SKM-1 (cell line): Measurements from ENCODE around the gene POU5F1.
A peak's percentile ranks its signal among the peaks of the same experiment; 100 is the strongest.
"Not testable (repeated sequence)": the region's sequence is repeated elsewhere in the genome, so short reads cannot be mapped to it uniquely, and the experiment has no call there.

Experiments used
- DNase-seq: peaks from one replicate; lab custom pipeline; 2025; ENCODE audit not compliant: unreplicated experiment; lab: John Stamatoyannopoulos, UW

POU5F1 gene

DNA sequence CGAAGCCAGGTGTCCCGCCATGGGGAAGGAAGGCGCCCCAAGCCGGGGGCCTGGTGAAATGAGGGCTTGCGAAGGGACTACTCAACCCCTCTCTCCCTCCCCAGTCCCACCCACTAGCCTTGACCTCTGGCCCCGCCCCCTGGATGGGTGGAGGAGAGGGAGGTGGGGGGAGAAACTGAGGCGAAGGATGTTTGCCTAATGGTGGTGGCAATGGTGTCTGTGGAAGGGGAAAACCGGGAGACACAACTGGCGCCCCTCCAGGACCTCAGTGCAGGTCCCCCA, at the start of gene POU5F1:
TSS of gene POU5F1 (minus strand) at position 83 of the 282 bp plus-strand sequence. CDS start at position 21, 62 bp downstream.
- no peak for DNase-seq

DNA sequence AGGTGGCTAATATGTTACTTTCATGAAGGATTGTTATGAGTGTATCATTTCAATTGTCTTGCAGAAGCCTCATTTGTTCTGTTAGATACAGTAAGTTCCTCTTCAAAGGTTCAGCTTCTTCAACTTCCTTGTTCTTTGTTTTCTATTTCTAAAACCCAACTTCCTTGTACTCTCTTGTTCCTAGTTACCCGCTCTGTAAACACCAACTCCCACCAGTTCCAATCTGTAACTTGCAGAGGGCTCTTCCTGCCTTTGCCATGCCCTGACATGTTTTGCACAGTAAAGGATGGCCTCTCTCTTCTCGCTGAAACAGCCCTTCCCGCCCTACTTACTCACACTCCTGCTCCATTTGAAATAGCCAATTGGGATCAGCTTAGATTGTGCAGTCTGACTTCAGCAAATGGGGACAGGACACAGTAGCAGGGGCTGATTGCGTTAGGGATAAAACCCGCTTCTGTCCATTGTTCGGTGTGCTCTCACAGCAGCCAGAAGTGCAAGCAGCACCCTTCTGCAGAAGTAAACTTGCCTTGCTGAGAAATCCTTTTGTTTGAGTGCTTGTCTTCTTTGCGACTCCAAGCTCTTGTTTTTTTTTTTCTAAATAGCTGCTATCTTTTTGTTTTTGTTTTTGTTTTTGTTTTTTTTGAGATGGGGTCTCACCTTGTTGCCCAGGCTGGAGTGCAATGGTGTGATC, 45.9 kb upstream of the POU5F1 start:
- peak; percentile 99 for DNase-seq

DNA sequence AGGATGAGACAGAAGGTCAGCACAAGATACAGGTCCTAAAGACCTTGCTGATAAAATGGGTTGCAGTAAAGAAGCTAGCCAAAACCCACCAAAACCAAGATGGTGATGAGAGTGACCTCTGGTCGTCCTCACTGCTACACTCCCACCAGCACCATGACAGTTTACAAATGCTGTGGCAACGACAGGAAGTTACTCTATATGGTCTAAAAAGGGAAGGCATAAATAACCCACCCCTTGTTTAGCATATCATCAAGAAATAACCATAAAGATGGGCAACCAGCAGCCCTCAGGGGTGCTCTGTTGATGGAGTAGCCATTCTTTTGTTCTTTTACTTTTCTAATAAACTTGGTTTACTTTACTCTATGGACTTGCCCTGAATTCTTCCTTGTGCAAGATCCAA, 44.7 kb upstream of the POU5F1 start:
- peak; percentile 90 for DNase-seq

DNA sequence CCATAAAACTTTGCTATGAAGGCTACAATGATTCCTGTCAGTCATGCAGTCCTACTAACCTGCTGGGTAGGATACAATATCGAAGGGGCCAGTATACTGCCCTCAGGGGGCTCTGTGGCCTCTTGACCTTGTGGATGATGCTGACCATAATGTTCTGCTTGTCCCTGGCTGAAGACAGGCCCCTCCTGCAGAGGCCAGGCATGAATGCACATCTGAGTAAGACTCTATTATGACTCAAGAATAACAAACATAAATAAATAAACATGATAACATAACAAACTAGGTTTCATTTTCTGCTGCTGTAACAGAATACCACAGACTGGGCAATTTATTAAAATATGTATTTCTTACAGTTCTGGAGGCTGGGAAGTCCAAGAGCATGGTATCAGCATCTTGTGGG, 44.0 kb upstream of the POU5F1 start:
- no peak for DNase-seq

DNA sequence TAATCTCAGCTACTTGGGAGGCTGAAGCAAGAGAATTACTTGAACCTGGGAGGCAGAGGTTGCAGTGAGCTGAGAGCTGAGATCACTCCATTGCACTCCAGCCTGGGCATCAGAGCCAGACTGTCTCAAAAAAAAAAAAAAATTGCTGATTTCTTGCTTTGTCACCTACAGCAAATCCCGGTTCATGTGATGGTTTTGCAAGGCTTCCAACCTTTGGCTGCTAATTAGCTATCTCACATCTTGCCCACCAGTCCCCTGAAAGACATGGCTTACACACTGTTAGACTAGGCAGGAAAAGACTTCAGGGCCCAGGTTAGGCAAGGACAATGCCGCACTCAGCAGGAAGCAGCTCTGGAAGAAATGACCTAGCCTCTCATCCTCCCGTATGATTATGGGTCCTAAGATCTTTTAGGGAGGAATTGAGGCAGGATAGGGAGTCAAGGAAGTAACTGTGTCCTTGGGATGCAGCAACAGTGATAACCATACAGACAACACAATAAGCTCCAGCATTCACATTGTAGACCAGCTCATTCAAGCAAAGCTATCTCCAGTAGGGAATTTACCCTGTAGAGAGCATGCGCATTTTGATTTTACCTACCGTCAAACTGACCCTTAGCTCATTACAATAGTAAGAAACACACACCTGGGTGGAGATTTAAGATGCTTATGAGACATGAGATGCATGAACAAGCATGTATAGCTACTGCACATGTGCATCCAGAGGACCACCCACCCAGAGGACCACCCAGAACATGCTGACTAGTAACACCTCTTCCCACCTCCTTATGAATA, 40.5 kb upstream of the POU5F1 start:
- no peak for DNase-seq

DNA sequence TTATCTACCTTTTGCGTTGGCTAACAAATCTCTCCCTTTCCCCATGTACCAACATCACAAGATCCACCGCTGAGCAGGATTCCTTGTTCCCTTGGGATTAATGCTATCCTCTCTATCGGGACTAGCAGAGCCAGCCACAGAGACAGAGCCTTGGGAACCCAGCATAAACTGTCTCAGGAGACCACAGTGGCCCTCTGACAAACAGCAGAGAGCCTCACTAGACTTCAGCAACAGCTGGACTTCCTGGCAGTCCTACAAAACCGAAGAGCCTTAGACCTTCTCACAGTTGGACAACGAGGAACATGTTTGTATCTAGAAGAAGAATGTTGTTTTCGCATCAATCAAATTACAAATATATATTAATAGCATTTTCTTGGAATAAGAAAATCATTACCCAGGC, 39.6 kb upstream of the POU5F1 start:
- no peak for DNase-seq

DNA sequence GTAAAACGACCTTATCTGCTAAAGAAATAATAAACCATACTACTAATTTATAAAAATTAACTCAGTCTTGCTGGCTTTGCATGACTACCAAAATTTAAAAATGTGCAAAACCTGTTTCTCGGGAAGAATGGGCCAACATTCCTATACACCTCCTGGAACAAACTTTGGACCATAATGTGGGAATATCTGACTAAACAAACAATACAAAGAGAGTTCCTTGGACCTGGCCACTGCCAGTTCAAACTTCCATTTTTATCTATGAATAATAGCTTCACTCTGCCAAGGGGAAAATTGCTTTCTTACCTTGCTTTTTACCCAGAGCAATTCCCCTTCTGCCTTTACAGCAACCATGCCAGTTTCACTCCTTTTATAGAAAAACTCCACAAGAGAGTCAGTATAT, 38.7 kb upstream of the POU5F1 start:
- no peak for DNase-seq

DNA sequence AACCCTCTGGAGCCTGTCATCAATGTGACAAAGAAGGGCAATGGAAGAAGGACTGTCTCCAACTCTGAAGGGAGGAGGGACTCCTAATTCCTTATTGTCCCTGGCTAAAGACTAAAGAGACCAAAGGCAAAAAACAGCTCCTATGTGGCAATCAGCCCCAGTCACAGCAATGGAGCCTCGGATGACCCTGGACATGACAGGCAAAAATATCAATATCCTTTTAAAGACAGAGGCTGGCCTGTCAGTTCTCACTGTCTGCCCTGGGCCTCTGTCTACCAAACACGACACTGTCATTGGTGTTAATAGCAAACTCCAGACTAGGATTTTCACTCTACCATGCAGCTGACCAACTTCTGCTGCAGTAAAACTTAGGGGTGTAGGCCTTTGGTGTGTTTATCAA, 38.0 kb upstream of the POU5F1 start:
- DNase-seq = no peak

DNA sequence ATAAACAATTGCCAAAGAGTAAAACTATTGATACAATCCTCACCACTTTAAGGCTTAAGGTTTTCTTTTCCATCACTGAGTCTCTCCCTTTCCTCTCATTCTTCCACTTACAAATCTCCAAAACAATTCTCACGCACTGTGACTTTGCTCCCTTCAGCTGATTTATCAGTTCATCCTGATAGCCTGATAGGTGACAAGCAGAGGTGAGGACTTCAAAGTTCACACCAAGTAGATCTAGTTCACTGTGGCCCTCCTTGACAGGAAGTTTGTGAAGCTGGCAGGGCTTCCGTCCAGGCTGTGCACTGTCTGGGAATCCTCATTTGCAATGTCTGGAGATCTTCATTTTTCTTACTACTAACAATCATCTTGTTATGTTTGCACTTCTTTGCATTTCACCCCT, 35.2 kb upstream of the POU5F1 start:
- DNase-seq = no peak

DNA sequence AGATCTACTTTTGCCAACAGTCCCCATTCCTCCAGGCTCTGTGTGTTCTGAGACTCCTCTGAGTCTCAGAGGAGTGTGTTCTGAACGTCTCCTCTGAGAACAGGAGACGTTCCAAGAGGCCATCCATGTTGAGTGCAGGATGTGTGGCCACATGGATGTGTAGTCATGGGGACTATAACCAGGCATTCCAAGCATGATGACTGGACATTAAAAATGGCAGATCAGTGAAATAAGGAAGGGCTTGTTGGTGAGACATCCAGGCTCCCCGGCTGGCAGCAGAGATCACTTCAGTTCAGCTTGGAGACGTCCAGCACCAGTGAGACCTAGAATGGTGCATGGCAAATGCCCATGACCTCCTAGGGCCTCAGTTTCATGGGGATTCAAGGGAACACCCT, 34.3 kb upstream of the POU5F1 start:
- no peak for DNase-seq

DNA sequence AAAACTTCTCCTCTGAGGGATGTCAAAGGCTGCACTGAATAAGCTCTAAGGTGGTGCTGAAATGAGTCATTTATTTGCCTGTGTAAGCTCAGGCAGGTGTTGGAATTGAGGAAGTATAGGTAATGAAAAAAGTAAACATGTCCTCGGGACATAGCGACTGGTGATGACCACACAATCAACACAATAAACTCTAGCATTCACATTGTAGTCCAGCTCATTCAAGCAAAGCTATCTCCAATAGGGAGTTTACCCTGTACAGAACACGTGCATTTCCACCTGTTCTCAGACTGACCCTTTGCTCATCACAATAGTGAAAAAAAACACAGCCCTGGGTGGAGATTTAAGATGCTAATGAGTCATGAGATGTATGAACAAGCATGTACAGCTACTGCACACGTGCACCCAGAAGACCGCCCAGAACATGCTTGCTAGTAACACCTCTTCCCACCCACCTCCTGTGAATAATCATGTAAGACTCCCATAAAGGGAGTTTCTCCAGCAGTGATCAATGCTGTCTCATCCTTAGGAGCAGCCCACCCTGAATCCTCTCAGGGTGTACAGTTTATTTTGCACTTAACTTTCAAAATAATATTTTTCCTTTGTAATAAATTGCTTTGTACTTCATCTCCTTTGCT, 33.0 kb upstream of the POU5F1 start:
- no peak for DNase-seq

DNA sequence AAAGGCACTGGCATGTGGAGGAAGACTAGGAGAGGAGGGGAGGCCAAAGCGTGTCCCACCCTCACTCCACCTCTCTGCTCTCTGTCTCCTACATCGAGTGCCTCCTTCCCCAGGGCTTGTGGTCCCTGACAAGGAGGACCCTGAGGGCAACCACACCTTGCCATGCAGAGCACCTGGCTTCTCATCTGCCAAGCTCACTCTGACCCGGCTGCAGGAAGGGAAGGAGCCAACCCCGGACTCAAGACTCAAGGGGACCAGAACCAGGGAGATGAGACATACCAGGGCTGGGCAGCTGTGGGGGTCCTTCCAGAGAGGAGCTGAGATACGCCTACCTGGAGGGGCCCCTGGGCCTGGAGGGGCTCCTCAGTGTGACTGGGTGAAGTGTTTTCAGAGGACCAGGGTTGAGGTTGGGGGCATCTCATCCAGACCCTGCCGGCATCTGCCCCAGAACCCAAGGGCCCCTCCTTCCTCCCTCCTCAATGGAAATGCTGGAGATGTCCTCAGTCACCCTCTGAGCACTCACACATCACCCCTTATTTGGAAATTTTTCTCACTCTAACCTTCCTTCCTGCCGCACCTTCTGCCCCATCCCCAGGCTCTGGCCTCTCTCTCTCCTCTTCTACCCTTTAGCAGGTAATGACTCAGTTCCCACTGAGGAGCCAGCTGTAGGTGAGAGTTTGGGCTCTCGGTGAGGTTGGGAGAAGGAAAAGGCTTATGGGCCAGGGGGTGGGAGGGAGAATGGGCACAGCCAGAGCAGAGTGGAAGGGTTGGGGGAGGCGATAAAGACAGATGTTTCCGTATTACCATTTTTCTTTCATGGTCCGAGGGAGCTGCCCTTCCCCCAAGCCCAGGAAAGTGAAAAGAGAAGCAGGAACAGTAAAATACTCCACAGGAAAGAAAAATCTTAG, 32.0 kb upstream of the POU5F1 start:
- no peak for DNase-seq

DNA sequence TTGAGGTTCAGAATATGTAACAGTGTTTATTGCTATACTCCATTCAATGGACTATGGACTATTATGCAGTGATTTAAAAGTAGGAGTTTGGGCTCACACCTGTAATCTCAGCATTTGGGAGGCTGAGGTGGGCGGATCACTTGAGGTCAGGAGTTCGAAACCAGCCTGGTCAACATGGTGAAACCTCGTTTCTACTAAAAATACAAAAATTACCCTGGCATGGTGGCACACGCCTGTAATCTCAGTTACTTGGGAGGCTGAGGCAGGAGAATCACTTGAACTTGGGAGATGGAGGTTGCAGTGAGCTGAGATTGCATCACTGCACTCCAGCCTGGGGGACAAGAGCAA, 28.6 kb upstream of the POU5F1 start:
- DNase-seq = not testable (repeated sequence)

DNA sequence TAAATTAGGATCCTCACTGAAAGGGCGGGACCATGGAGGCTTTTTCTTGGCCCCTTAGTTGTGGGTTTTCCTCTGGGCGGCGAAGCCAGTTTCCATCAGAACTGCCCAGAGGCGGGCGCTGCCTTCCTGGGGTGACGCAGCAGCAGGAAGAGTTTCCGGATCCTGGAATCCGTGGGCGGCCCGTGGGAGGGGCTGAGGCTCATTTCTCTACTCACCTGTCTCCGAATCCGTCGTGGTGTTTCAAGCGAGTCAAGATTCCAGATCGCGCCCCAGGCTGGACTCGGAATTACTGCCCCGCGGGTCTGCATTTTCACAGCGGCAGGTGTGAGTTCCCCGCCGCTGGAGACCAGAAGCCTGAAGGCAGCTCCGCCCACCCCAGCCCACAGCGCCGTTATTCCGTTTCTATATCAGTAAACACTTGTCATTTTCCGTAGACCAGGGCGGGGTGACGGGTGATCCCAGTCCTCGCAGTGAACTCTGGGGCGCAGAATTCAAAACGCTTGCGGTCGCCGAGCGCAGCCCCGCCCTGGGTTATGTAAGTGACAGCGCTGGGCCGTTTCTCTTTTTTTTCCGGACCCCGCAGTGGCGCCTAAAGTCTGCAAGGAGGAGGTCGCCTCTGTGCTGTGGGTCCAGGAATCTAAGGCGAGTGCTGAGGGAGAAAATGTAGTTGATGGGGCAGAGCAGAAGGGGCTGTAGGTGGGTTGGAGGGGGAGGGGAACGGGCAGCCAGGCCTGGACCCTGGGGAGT, 27.2 kb upstream of the POU5F1 start:
- DNase-seq = peak; percentile 40

DNA sequence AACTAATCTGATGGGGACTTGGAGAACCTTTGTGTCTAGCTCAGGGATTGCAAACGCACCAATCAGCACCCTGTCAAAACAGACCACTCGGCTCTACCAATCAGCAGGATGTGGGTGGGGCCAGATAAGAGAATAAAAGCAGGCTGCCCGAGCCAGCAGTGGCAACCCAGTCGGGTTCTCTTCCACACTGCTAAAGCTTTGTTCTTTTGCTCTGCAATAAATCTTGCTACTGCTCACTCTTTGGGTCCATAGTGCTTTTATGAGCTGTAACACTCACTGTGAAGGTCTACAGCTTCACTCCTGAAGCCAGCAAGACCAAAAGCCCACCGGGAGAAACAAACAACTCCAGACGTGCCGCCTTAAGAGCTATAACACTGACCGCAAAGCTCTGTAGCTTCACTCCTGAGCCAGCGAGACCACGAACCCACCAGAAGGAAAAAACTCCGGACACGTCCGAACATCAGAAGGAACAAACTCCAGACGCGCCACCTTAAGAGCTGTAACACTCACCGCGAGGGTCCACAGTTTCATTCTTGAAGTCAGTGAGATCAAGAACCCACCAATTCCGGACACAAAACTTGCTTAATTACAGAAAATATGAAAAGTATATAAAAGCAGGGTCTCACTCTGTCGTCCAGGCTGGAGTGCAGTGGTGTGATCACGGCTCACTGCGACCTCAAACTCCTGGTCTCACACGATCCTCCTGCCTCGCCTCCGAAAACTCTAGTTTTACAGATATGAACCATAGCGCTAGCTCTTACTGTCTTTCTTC, 26.0 kb upstream of the POU5F1 start:
- DNase-seq = not testable (repeated sequence)

DNA sequence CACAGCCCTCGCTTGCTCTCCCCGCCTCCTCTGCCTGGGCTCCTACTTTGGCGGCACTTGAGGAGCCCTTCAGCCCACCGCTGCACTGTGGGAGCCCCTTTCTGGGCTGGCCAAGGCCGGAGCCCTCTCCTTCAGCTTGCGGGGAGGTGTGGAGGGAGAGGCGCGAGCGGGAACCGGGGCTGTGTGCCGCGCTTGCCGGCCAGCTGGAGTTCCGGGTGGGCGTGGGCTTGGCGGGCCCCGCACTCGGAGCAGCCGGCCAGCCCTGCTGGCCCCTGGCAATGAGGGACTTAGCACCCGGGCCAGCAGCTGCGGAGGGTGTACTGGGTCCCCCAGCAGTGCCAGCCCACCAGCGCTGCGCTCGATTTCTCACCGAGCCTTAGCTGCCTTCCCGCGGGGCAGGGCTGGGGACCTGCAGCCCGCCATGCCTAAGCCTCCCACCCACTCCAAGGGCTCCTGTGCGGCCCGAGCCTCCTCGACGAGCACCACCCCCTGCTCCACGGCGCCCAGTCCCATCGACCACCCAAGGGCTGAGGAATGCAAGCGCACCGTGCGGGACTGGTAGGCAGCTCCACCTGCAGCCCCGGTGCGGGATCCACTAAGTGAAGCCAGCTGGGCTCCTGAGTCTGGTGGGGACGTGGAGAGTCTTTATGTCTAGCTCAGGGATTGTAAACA, 25.0 kb upstream of the POU5F1 start:
- not testable (repeated sequence) for DNase-seq

DNA sequence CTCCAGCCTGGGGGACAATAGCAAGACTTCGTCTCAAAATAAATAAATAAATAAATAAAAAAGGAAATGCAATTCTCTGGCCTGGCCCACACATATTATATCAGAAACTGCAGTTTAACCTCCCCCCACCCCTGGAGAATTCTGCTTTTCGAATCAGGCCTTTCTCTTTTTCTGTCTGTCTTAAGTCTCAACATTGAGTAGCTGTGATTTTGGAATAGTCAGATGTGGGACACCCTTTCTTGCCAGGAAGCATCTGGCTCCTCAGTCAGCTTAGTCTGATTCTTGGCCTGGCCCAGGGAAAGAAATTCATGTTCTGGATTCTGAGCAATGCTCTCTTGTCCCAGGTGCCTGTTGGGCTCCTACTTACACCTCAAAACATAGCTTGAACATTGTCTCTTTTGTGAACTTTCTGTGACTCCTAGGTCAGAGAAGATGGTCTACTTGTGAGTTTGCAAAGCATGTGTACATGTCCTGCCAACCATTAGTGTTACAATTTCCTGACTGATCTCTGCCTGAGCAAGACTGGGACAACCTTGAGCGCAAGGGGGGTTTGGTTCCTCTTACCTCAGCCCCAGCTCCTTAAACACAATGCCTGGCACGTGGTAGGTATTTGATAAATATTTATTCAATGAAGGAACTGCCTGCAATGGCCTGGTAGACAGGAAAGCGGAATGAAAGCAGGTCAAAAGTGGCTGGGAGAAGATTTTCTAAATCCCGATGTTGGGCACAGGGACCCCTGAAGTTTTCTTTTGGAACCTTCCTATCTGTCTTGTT, 23.8 kb upstream of the POU5F1 start:
- no peak for DNase-seq

DNA sequence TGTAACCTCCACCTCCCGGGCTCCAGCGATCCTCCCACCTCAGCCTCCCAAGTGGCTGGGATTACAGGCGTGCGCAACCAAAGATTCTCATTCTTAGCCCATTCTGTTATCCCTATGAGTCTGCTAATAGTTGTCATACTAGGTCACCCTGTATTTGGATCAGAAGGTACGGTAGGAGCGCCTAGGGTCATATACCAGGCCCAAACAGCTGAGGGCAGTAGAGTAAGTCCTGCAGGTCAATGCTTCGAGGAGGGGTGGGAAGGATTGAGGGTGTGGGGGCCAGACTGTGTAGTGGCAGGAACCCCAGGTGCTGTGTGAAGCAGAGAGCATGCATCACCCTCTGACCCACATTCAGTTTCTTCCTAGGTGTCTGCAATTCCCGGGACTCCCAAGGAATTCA, 22.7 kb upstream of the POU5F1 start:
- DNase-seq = no peak
